Upper lobe of left lung (tissue), 6 donors: Measurements from ENCODE around the gene PUM2. TPM values are rescaled to one million over a fixed set of nuclear protein-coding genes. Genes with fewer than 3 reads are reported as not detected.

Experiments
- ATAC-seq, 2 donors: fragments of 200-7000 bp; cut with Tn5 transposase; one replicate each; pipeline ENCODE4 v1.9.1; 2022; ENCODE audit warnings: mild to moderate bottlenecking in 2 of 2, moderate library complexity in 2 of 2; ENCODE audit not compliant: low FRiP score in 2 of 2
- DNase-seq, 2 donors: peaks; one replicate each; pipeline ENCODE4 v3.0.0-alpha.2; 2019 to 2020
- H3K27ac ChIP-seq, 4 donors: fragments of 200-600 bp; sonication (generic); one replicate each; pipeline ENCODE4 v1.5.1; 2016 to 2019
- H3K27me3 ChIP-seq, 4 donors: fragments of 200-600 bp; sonication (generic); one replicate each; pipeline ENCODE4 v1.5.1; 2017 to 2019
- H3K36me3 ChIP-seq, 4 donors: fragments of 200-600 bp; sonication (generic); one replicate each; pipeline ENCODE4 v1.5.1; 2016 to 2019
- H3K4me1 ChIP-seq, 4 donors: fragments of 200-600 bp; sonication (generic); one replicate each; pipeline ENCODE4 v1.5.1; 2018 to 2019
- H3K4me3 ChIP-seq, 4 donors: fragments of 200-600 bp; sonication (generic); one replicate each; pipeline ENCODE4 v1.5.1; 2017 to 2019; ENCODE audit warnings: mild to moderate bottlenecking in 2 of 4, moderate library complexity in 1 of 4
- H3K9me3 ChIP-seq, 4 donors: fragments of 200-600 bp; sonication (generic); one replicate each; pipeline ENCODE4 v1.5.1; 2018 to 2019
- EP300 ChIP-seq, 4 donors: sonication (generic); formaldehyde crosslinking; IDR thresholded peaks; one replicate each; pipeline ENCODE4 v1.5.1; 2017; ENCODE audit warnings: antibody characterized with exemption in 4 of 4, control low read depth in 2 of 4
- POLR2A ChIP-seq, 4 donors: fragments of 450-650 bp; IDR thresholded peaks; one replicate each; pipeline ENCODE4 v1.5.1; 2016 to 2017; ENCODE audit warnings: antibody characterized with exemption in 4 of 4, mild to moderate bottlenecking in 2 of 4
- POLR2AphosphoS5 ChIP-seq, 2 donors: sonication (generic); formaldehyde crosslinking; IDR thresholded peaks; one replicate each; pipeline ENCODE4 v1.5.1; 2017; ENCODE audit warnings: antibody characterized with exemption in 2 of 2
- WGBS, 2 donors: methylation state at CpG; one replicate each; pipeline ENCODE4 v1.1.5; 2017 to 2018; 5-methylcytosine and 5-hydroxymethylcytosine counted together
- total RNA-seq, 6 donors: library from RNA; depleted of rRNA in 4 of 6; stranded (reverse); fragments of >200 nt in 4 of 6; gene quantifications; one replicate each; pipeline versions ENCODE4 v1.1.0 to v1.2.1, GENCODE V29; 2016 to 2021
- TF ChIP-seq, protein P1 (sequence below), 6 experiments: fragments of 450-650 bp in 4 of 6; fragments of 200-600 bp in 2 of 6; sonication (generic) in 2 of 6; IDR thresholded peaks; one replicate each; pipeline ENCODE4 v1.5.1; 2016 to 2019; ENCODE audit warnings: antibody characterized with exemption in 6 of 6
- donor health status: DM: no; HTN: no; CAD: no; lungs with moderate emphysema.
- donor health status: DM: no; HTN: yes; CAD: no; lungs with severe emphysema.

Gene PUM2
- total RNA-seq, 6 donors from 2014 or later, result 33.1 to 114 (median 86.6) TPM

DNA sequence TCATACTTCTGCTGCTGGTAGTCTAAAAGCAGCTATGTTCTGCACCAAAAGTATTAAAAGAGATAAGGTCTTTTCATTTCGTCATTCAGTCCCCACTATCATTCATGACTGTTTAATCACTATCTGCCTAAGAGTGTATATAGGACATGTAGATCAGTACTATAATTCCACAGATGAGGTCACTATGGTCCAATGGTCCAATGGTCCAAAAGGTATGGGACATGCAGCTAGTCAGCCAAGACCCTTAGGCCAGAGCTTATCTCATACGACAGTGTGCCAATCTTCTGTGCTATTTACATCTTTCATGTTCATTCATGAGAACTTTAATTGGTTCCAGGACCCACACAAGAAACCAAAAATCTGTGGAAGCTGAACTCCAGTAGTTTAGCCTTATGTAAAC, 83.1 kb downstream of the PUM2 start:
- TF ChIP-seq, protein P1, sequence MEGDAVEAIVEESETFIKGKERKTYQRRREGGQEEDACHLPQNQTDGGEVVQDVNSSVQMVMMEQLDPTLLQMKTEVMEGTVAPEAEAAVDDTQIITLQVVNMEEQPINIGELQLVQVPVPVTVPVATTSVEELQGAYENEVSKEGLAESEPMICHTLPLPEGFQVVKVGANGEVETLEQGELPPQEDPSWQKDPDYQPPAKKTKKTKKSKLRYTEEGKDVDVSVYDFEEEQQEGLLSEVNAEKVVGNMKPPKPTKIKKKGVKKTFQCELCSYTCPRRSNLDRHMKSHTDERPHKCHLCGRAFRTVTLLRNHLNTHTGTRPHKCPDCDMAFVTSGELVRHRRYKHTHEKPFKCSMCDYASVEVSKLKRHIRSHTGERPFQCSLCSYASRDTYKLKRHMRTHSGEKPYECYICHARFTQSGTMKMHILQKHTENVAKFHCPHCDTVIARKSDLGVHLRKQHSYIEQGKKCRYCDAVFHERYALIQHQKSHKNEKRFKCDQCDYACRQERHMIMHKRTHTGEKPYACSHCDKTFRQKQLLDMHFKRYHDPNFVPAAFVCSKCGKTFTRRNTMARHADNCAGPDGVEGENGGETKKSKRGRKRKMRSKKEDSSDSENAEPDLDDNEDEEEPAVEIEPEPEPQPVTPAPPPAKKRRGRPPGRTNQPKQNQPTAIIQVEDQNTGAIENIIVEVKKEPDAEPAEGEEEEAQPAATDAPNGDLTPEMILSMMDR (IDR thresholded peaks at IDR 0.05), result no peak
- TF ChIP-seq POLR2AphosphoS5 (IDR thresholded peaks at IDR 0.05) (no peak), POLR2A (IDR thresholded peaks at IDR 0.05) (no peak), EP300 (IDR thresholded peaks at IDR 0.05) (no peak)
- 96% methylated on average over 2 of the region's 2 CpGs for WGBS, 2 donors
- no peaks in the 10 kb centered on the region for H3K27me3 ChIP-seq
- H3K9me3 ChIP-seq, result no peaks in the 10 kb centered on the region
- H3K27ac ChIP-seq, result no peak overlapping the region
- H3K4me1 ChIP-seq, result no peaks in the 10 kb centered on the region
- no peak for ATAC-seq
- peaks cover 0 to 44% (median 3%) of the 10 kb centered on the region in 4 donors for H3K36me3 ChIP-seq
- no peak for DNase-seq
- no peak overlapping the region for H3K4me3 ChIP-seq

DNA sequence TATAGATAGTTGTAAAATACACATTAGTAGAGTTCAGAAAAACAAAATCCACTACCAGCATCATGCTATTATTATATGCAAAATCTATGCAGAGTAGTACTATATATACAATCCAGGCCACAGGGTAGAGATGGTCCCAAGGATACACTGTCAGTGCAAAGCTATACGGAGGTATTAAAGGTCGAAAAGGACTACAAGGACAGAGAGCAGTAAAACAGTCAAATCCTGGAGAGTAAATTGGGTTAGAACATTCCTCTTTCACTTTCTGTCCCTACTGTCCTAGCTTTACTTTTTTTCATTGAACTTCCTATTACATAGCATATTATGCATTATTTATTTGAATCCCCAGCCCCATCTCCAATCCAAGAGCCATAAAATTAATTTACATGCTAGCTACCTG, 86.0 kb downstream of the PUM2 start:
- Histone ChIP-seq H3K36me3 (peaks cover 0 to 55% (median 4%) of the 10 kb centered on the region in 4 donors), H3K4me1 (no peaks in the 10 kb centered on the region), H3K27ac (no peak overlapping the region), H3K9me3 (no peaks in the 10 kb centered on the region), H3K4me3 (no peak overlapping the region), H3K27me3 (no peaks in the 10 kb centered on the region)
- 89 to 90% methylated on average over 2 of the region's 2 CpGs for WGBS, 2 donors
- no peak for ATAC-seq
- TF ChIP-seq POLR2AphosphoS5 (IDR thresholded peaks at IDR 0.05) (no peak), POLR2A (IDR thresholded peaks at IDR 0.05) (no peak), EP300 (IDR thresholded peaks at IDR 0.05) (no peak)
- TF ChIP-seq, protein P1 (IDR thresholded peaks at IDR 0.05), result no peak
- DNase-seq, result no peak

DNA sequence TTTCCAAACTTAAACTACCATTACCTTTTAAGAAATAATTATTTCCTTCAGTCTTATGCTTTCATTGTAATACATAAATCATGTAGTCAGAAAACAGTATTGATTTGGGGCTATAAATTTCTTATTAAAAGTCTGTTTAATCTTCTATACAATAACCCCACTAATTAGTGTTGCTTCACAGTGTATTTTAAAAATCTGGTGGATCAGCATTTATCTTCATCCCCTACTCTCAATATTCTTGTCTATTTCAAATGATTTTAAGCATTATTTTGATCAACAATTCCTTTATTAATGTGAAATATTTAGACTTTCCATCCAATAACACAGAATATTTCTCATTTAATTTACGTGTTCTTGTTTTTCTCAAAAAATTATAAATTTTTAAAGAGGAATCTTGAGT, 93.2 kb downstream of the PUM2 start:
- H3K27ac ChIP-seq, result no peak overlapping the region
- no peaks in the 10 kb centered on the region for H3K4me1 ChIP-seq
- DNase-seq (no peak), ATAC-seq (no peak)
- H3K27me3 ChIP-seq, result no peaks in the 10 kb centered on the region
- H3K9me3 ChIP-seq, result no peaks in the 10 kb centered on the region
- 97 to 99% methylated on average over 1 of the region's 1 CpG for WGBS, 2 donors
- H3K36me3 ChIP-seq, result peaks cover 29 to 91% (median 40%) of the 10 kb centered on the region in 4 donors
- TF ChIP-seq POLR2AphosphoS5 (IDR thresholded peaks at IDR 0.05) (no peak), EP300 (IDR thresholded peaks at IDR 0.05) (no peak)
- no peak overlapping the region for H3K4me3 ChIP-seq

DNA sequence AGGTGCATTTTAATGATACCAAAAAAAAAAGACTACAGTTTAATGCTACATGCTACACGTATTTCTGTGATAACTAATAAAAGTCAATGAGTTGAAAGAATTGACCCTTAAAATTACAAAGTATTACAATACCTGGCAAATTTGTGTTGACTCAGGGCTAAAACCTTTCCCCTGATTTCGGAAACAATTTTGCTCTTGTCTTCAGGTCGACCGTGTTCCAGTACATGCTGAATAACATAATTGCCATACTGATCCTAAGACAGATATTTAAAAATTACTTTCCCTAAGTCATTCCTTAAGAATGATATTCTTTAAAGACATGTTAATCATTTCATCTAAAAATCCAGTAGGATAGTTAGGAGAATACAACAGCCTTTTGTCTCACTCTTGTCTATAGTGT, 95.9 kb downstream of the PUM2 start:
- Histone ChIP-seq H3K9me3 (no peaks in the 10 kb centered on the region), H3K4me1 (no peaks in the 10 kb centered on the region), H3K4me3 (no peak overlapping the region), H3K36me3 (peaks cover 35 to 93% (median 53%) of the 10 kb centered on the region in 4 donors), H3K27ac (no peak overlapping the region), H3K27me3 (no peaks in the 10 kb centered on the region)
- 94 to 97% methylated on average over 4 of the region's 4 CpGs for WGBS, 2 donors
- DNase-seq (no peak), ATAC-seq (no peak)
- TF ChIP-seq POLR2A (IDR thresholded peaks at IDR 0.05), result no peak
- TF ChIP-seq, protein P1 (IDR thresholded peaks at IDR 0.05), result no peak
- TF ChIP-seq POLR2AphosphoS5 (IDR thresholded peaks at IDR 0.05), result no peak
- no peak for TF ChIP-seq EP300 (IDR thresholded peaks at IDR 0.05)

DNA sequence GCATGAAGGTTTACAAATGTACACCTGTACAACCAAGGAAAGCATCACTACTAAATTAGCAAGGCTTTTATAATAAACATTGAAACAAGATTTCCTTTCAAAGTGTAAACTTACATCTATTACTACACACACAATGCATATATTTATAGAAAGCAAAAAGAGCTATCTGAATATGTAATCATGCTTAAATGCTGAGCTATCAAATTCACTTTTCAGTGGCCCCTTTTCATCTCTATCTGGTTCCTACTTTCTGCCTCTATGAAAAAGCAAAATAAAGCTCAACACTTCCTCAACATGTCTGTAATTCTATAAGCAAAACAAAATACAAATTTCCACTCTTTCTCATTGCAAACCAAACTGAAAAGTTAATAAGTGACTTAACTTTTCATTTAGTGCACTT, 100.2 kb downstream of the PUM2 start:
- TF ChIP-seq POLR2AphosphoS5 (IDR thresholded peaks at IDR 0.05) (no peak), EP300 (IDR thresholded peaks at IDR 0.05) (no peak), POLR2A (IDR thresholded peaks at IDR 0.05) (no peak)
- TF ChIP-seq, protein P1 (IDR thresholded peaks at IDR 0.05), result no peak
- no peaks in the 10 kb centered on the region for H3K4me1 ChIP-seq
- ATAC-seq, result no peak
- no peak overlapping the region for H3K27ac ChIP-seq
- peaks cover 21 to 86% (median 53%) of the 10 kb centered on the region in 4 donors for H3K36me3 ChIP-seq
- H3K27me3 ChIP-seq, result no peaks in the 10 kb centered on the region
- H3K4me3 ChIP-seq, result no peak overlapping the region
- no peaks in the 10 kb centered on the region for H3K9me3 ChIP-seq
- DNase-seq, result no peak
